GM12892 (cell line): ENCODE results near the gene PKDCC.

ENCODE experiments used
- POLR2A ChIP-seq: IDR thresholded peaks from 2 replicates; pipeline ENCODE4 v1.6.1; 2011; ENCODE audit warnings: low read depth, low read length, control low read depth
- POLR2AphosphoS5 ChIP-seq: IDR thresholded peaks from 2 replicates; pipeline ENCODE4 v1.6.1; 2011; ENCODE audit warnings: low read depth, low read length, control low read depth
- TAF1 ChIP-seq: IDR thresholded peaks from 2 replicates; pipeline ENCODE4 v1.6.1; 2011; ENCODE audit warnings: low read depth, mild to moderate bottlenecking, control low read depth, low read length, borderline replicate concordance

DNA sequence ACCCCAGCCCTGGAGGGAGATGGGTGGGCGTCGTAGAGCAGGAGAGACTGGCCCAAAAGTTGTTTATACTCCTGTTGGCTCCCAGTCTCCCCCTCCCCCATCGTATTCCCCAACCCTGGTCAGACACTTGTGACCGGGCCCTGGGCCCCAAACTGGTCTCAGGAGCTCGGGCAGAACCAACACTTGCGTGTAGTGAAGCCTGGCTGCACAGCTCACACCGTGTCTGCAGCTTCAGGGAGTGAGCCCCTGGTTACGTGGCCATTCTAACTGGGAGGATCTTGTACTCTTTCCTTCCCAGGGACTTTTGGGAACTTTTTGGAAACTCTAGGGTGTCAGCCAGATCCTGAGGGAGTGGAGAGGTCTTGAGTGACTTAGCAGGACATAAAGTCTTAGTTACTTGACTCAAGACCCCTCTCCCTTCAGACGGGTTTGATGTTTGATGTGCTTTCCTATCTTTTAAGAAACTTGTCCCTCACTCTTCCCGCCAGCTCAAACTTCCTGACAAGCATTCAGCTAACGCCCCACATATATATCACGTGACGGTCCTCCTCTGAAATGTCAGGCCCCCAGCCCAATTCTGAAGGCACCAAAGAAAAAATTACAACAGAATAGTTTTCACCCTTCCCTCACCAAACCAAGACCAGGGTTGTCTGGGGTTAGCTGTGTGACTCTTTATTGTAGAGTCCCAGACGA, 2.3 kb downstream of the PKDCC start:
- TF ChIP-seq POLR2AphosphoS5: no peak
- no peak for TF ChIP-seq POLR2A
- no peak for TF ChIP-seq TAF1
